Liver (tissue), 9 donors: ENCODE data around the gene PAPPA2. TPM values are rescaled to one million over a fixed set of nuclear protein-coding genes. Genes with fewer than 3 reads are reported as not detected.

Experiments used
- DNase-seq: peaks from one replicate; pipeline ENCODE4 v3.0.0-alpha.2; 2017; ENCODE audit warnings: low spot score
- H3K27ac ChIP-seq, 2 donors: one replicate each; pipeline ENCODE4 v1.7.0; 2013; ENCODE audit warnings: inconsistent platforms in 2 of 2, low read length in 2 of 2, control low read depth in 1 of 2, low read depth in 1 of 2, mild to moderate bottlenecking in 1 of 2
- H3K27me3 ChIP-seq, 4 donors: one replicate each; pipeline versions ENCODE4 v1.6.1 to v1.7.0; 2013; ENCODE audit warnings: low read length in 3 of 4, inconsistent platforms in 1 of 4, mild to moderate bottlenecking in 1 of 4, moderate library complexity in 1 of 4; ENCODE audit not compliant: control insufficient read depth in 4 of 4, insufficient read depth in 4 of 4
- H3K36me3 ChIP-seq, 4 donors: one replicate each; pipeline versions ENCODE4 v1.6.1 to v1.7.0; 2013; ENCODE audit warnings: low read length in 3 of 4, mild to moderate bottlenecking in 3 of 4, low read depth in 1 of 4, moderate library complexity in 1 of 4; ENCODE audit not compliant: control insufficient read depth in 4 of 4, insufficient read depth in 3 of 4
- H3K4me1 ChIP-seq, 4 donors: one replicate each; pipeline versions ENCODE4 v1.6.1 to v1.7.0; 2013; ENCODE audit warnings: low read length in 3 of 4, mild to moderate bottlenecking in 3 of 4, moderate library complexity in 1 of 4; ENCODE audit not compliant: control insufficient read depth in 4 of 4, insufficient read depth in 4 of 4
- H3K4me3 ChIP-seq, 3 donors: one replicate each; pipeline versions ENCODE4 v1.6.1 to v1.7.0; 2013; ENCODE audit warnings: low read length in 3 of 3, control low read depth in 1 of 3, low read depth in 1 of 3, mild to moderate bottlenecking in 1 of 3
- H3K9ac ChIP-seq, 2 donors: one replicate each; pipeline ENCODE4 v1.7.0; 2013; ENCODE audit warnings: low read length in 2 of 2, mild to moderate bottlenecking in 2 of 2, moderate library complexity in 2 of 2, control low read depth in 1 of 2, low read depth in 1 of 2
- H3K9me3 ChIP-seq, 4 donors: one replicate each; pipeline versions ENCODE4 v1.6.1 to v1.7.0; 2013; ENCODE audit warnings: low read length in 3 of 4; ENCODE audit not compliant: control insufficient read depth in 4 of 4
- CTCF ChIP-seq: fragments of 150-350 bp; IDR thresholded peaks from 2 replicates; pipeline ENCODE4 v1.5.1; 2017; ENCODE audit warnings: improper control_type of control experiment, low read depth, low read length; ENCODE audit not compliant: missing input control
- EGR1 ChIP-seq, 2 donors: IDR thresholded peaks; 2 replicates each; pipeline ENCODE4 v1.6.1; 2016 to 2018; ENCODE audit warnings: antibody characterized with exemption in 2 of 2, low read depth in 2 of 2
- FOXA1 ChIP-seq: IDR thresholded peaks from 2 replicates; pipeline ENCODE4 v1.6.1; 2016; ENCODE audit warnings: antibody characterized with exemption
- FOXA2 ChIP-seq: IDR thresholded peaks from 2 replicates; pipeline ENCODE4 v1.6.1; 2016; ENCODE audit warnings: antibody characterized with exemption
- GABPA ChIP-seq, 2 donors: IDR thresholded peaks in 1 of 2; conservative IDR thresholded peaks in 1 of 2; 2 replicates each; pipeline ENCODE4 v1.6.1; 2016; ENCODE audit warnings: antibody characterized with exemption in 2 of 2, mild to moderate bottlenecking in 1 of 2, moderate library complexity in 1 of 2
- HNF4A ChIP-seq, 2 donors: conservative IDR thresholded peaks; 2 replicates each; pipeline ENCODE4 v1.6.1; 2016; ENCODE audit warnings: antibody characterized with exemption in 2 of 2, mild to moderate bottlenecking in 2 of 2
- HNF4G ChIP-seq: IDR thresholded peaks from 2 replicates; pipeline ENCODE4 v1.6.1; 2016; ENCODE audit warnings: antibody characterized with exemption
- JUND ChIP-seq, 2 donors: IDR thresholded peaks; 2 replicates each; pipeline ENCODE4 v1.6.1; 2016; ENCODE audit warnings: antibody characterized with exemption in 2 of 2
- NR2F2 ChIP-seq: IDR thresholded peaks from 2 replicates; pipeline ENCODE4 v1.6.1; 2016; ENCODE audit warnings: antibody characterized with exemption
- RAD21 ChIP-seq, 2 donors: IDR thresholded peaks; 2 replicates each; pipeline ENCODE4 v1.6.1; 2016; ENCODE audit warnings: antibody characterized with exemption in 2 of 2, mild to moderate bottlenecking in 2 of 2
- RXRA ChIP-seq, 2 donors: IDR thresholded peaks; 2 replicates each; pipeline ENCODE4 v1.6.1; 2017 to 2018; ENCODE audit warnings: antibody characterized with exemption in 2 of 2, mild to moderate bottlenecking in 1 of 2
- TAF1 ChIP-seq: conservative IDR thresholded peaks from 2 replicates; pipeline ENCODE4 v1.6.1; 2016; ENCODE audit warnings: antibody characterized with exemption, mild to moderate bottlenecking
- YY1 ChIP-seq: IDR thresholded peaks from 2 replicates; pipeline ENCODE4 v1.6.1; 2016; ENCODE audit warnings: antibody characterized with exemption, mild to moderate bottlenecking
- WGBS: extraction: QIAGEN DNeasy Blood & Tissue Kit; methylation state at CpG from one replicate; pipeline ENCODE4 v1.1.7; 2013; 5-methylcytosine and 5-hydroxymethylcytosine counted together
- polyA plus RNA-seq, 2 donors: library from polyadenylated mRNA; stranded (reverse) in 1 of 2; unstranded in 1 of 2; fragments of 200-250 nt in 1 of 2; fragments of >200 nt in 1 of 2; fragmentation: Nextera tagmentation in 1 of 2; extraction: Ambion mirVana in 1 of 2; gene quantifications; one replicate each; pipeline versions ENCODE4 v1.2.1 to v1.2.3, GENCODE V29; 2013 to 2015
- total RNA-seq, 2 donors: library from RNA; depleted of rRNA; stranded (reverse); fragments of >200 nt; gene quantifications; one replicate each; pipeline ENCODE4 v1.2.3, GENCODE V29; 2014
- TF ChIP-seq, protein P1 (sequence below): IDR thresholded peaks from 2 replicates; pipeline ENCODE4 v1.6.1; 2016; ENCODE audit warnings: antibody characterized with exemption, mild to moderate bottlenecking
- TF ChIP-seq, protein P2 (sequence below): IDR thresholded peaks from 2 replicates; pipeline ENCODE4 v1.6.1; 2016; ENCODE audit warnings: antibody characterized with exemption
- TF ChIP-seq, protein P3 (sequence below): IDR thresholded peaks from 2 replicates; pipeline ENCODE4 v1.6.1; 2016; ENCODE audit warnings: antibody characterized with exemption
- TF ChIP-seq, protein P4 (sequence below): IDR thresholded peaks from 2 replicates; pipeline ENCODE4 v1.6.1; 2016; ENCODE audit warnings: antibody characterized with exemption
- donor health status: healthy.
- donor health status: healthy.
- donor health status: healthy.
- donor health status: healthy.
- donor health status: healthy.

The PAPPA2 gene
- total and polyA plus RNA-seq, 4 donors = 0.19 to 27.2 (median 13.4) TPM

DNA sequence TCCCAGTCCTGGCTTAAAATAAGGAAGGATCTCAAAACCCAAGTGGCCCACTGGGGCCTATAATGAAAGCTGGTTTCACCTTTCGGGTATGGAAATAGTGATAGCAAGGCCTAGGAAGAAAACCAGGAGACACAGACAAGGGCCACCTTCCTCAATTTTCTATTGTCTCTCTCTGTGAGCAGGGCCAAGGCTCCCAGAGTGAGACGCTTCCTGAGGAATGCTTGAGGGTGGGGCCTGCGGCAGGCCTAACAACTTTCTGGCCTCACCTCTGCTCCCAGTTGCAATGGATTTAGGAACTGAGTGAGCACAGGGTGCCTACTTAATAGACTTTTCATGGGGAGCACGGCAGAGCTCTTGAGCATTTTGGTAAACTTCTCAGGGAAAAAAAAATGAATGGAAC is 400.6 kb downstream of the PAPPA2 start:
- H3K4me1 ChIP-seq = no peaks in the 10 kb centered on the region
- WGBS = 82% methylated on average over 4 of the region's 4 CpGs
- H3K9me3 ChIP-seq = no peaks in the 10 kb centered on the region

DNA sequence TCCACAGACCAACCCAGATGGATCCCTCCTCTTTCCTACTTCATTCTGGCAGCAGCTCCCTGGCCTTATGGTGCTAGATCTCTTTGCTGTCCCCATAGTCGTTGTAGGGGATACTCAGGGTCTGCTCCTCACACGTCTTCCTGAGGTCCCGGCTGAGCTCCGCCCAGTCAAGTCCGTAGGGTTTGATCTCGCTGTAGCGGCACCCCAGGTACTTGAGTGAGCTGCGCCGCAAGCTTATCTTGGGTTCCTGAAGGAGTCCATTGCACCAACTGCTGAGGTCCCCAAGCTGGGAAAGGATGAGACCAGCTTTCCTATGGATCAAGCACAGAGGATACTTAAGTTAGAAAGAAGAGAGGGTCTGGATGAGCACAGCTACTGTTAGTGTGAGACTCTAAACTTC is 401.2 kb downstream of the PAPPA2 start:
- WGBS = 88% methylated on average over 9 of the region's 9 CpGs
- H3K36me3 ChIP-seq = no peaks in the 10 kb centered on the region
- no peak overlapping the region for H3K27ac ChIP-seq
- H3K4me3 ChIP-seq = no peak overlapping the region
- H3K4me1 ChIP-seq = no peaks in the 10 kb centered on the region
- no peaks in the 10 kb centered on the region for H3K27me3 ChIP-seq
- TF ChIP-seq YY1 (no peak), RXRA (IDR thresholded peaks at IDR 0.05) (no peak), TAF1 (no peak), HNF4A (conservative IDR thresholded peaks at IDR 0.05) (no peak), JUND (IDR thresholded peaks at IDR 0.05) (no peak), HNF4G (no peak), EGR1 (IDR thresholded peaks at IDR 0.05; ENCODE audit: low read depth in 2 of 2) (no peak), NR2F2 (no peak), RAD21 (IDR thresholded peaks at IDR 0.05) (no peak), GABPA (IDR thresholded peaks at IDR 0.05 in 1 of 2, conservative IDR thresholded peaks at IDR 0.05 in 1 of 2) (no peak), FOXA1 (no peak), CTCF (no peak)
- TF ChIP-seq, protein P1, sequence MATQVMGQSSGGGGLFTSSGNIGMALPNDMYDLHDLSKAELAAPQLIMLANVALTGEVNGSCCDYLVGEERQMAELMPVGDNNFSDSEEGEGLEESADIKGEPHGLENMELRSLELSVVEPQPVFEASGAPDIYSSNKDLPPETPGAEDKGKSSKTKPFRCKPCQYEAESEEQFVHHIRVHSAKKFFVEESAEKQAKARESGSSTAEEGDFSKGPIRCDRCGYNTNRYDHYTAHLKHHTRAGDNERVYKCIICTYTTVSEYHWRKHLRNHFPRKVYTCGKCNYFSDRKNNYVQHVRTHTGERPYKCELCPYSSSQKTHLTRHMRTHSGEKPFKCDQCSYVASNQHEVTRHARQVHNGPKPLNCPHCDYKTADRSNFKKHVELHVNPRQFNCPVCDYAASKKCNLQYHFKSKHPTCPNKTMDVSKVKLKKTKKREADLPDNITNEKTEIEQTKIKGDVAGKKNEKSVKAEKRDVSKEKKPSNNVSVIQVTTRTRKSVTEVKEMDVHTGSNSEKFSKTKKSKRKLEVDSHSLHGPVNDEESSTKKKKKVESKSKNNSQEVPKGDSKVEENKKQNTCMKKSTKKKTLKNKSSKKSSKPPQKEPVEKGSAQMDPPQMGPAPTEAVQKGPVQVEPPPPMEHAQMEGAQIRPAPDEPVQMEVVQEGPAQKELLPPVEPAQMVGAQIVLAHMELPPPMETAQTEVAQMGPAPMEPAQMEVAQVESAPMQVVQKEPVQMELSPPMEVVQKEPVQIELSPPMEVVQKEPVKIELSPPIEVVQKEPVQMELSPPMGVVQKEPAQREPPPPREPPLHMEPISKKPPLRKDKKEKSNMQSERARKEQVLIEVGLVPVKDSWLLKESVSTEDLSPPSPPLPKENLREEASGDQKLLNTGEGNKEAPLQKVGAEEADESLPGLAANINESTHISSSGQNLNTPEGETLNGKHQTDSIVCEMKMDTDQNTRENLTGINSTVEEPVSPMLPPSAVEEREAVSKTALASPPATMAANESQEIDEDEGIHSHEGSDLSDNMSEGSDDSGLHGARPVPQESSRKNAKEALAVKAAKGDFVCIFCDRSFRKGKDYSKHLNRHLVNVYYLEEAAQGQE = no peak
- TF ChIP-seq, protein P2, sequence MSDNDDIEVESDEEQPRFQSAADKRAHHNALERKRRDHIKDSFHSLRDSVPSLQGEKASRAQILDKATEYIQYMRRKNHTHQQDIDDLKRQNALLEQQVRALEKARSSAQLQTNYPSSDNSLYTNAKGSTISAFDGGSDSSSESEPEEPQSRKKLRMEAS = no peak
- TF ChIP-seq, protein P3, sequence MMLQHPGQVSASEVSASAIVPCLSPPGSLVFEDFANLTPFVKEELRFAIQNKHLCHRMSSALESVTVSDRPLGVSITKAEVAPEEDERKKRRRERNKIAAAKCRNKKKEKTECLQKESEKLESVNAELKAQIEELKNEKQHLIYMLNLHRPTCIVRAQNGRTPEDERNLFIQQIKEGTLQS = no peak
- TF ChIP-seq, protein P4, sequence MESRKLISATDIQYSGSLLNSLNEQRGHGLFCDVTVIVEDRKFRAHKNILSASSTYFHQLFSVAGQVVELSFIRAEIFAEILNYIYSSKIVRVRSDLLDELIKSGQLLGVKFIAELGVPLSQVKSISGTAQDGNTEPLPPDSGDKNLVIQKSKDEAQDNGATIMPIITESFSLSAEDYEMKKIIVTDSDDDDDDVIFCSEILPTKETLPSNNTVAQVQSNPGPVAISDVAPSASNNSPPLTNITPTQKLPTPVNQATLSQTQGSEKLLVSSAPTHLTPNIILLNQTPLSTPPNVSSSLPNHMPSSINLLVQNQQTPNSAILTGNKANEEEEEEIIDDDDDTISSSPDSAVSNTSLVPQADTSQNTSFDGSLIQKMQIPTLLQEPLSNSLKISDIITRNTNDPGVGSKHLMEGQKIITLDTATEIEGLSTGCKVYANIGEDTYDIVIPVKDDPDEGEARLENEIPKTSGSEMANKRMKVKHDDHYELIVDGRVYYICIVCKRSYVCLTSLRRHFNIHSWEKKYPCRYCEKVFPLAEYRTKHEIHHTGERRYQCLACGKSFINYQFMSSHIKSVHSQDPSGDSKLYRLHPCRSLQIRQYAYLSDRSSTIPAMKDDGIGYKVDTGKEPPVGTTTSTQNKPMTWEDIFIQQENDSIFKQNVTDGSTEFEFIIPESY = no peak
- H3K9me3 ChIP-seq = no peaks in the 10 kb centered on the region
- no peak for DNase-seq
- H3K9ac ChIP-seq = no peak overlapping the region

More for the DNA sequence above, 400.6 kb downstream of the PAPPA2 start:
- Histone ChIP-seq H3K27me3 (no peaks in the 10 kb centered on the region), H3K27ac (no peak overlapping the region), H3K36me3 (no peaks in the 10 kb centered on the region), H3K9ac (no peak overlapping the region), H3K4me3 (no peak overlapping the region)
- DNase-seq = no peak
- no peak for TF ChIP-seq FOXA1
- TF ChIP-seq HNF4G = no peak
- no peak for TF ChIP-seq RXRA (IDR thresholded peaks at IDR 0.05)
- no peak for TF ChIP-seq RAD21 (IDR thresholded peaks at IDR 0.05)
- TF ChIP-seq, protein P1 = no peak
- no peak for TF ChIP-seq JUND (IDR thresholded peaks at IDR 0.05)
- no peak for TF ChIP-seq GABPA (IDR thresholded peaks at IDR 0.05 in 1 of 2, conservative IDR thresholded peaks at IDR 0.05 in 1 of 2)
- TF ChIP-seq EGR1 (IDR thresholded peaks at IDR 0.05; ENCODE audit: low read depth in 2 of 2) = no peak
- TF ChIP-seq FOXA2 = no peak
- TF ChIP-seq HNF4A (conservative IDR thresholded peaks at IDR 0.05) = no peak
- TF ChIP-seq NR2F2 = no peak
- no peak for TF ChIP-seq TAF1
